Stimulated activated CD4-positive, alpha-beta T cell treated with anti-CD3 and anti-CD28 coated beads, Interleukin-12 subunit alpha, Interleukin-12 subunit beta, amount 100 ng/mL, for 4 hours (primary cell): ENCODE measurements around the gene STAC2.

Source experiments
- DNase-seq: peaks from one replicate; pipeline ENCODE4 v3.0.0-alpha.2; 2020

The STAC2 gene

GRCh38 chr17:39209317-39210092 is 16.2 kb downstream of the STAC2 start:
- peak; percentile 71 for DNase-seq

DNA sequence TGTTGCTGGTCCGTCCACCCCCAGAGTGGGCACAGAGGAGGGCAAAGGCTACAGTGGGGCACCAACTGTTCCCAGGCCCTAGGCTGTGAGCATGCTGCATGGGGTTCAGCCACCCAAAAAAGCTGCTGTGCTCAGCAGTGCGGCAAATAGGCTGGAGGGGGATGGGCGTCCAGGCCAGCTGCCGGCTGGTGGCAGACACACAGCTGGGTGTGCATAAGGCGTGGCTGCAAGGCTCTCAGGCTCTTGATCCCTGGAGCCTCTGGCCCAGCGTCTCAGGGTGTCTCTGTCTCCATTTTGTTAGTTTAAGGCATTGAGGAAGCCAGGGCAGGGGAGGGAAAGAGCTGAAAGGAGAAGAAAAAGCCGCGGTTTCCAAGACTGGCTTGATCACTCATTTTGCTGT is 16.9 kb downstream of the STAC2 start:
- no peak for DNase-seq

GRCh38 chr17:39208136-39208535 is 17.6 kb downstream of the STAC2 start:
- no peak for DNase-seq

DNA sequence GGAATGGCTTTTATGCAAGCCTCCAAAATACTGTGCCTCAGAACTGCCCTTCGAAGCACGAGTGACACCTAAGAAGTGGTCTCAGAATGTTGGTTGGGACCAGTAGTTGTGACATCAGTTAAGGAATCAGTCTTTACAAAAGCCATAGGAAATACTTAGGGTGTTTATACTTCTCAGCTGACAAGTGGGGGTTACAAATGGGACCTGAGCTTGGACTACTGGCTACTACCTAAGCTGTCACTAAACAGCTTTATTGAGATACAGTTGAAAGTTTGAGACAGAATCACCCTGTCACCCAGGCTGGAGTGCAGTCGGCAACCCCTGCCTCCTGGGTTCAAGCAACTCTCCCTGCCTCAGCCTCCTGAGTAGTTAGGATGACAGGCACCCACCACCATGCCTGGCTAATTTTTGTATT is 20.6 kb downstream of the STAC2 start:
- DNase-seq, result no peak

- DNase-seq, result no peak
Observed at GRCh38 chr17:39204245-39204644, 21.5 kb downstream of the STAC2 start.

- DNase-seq, result no peak
Observed at GRCh38 chr17:39200957-39201510, 24.7 kb downstream of the STAC2 start.

GRCh38 chr17:39200070-39200879 is 25.5 kb downstream of the STAC2 start, which contains the start of gene RPL19:
Gene RPL19, plus strand, starts transcription at chr17:39200283. Its CDS starts 62 bp downstream, at chr17:39200345.
- peak; percentile 74 for DNase-seq

DNA sequence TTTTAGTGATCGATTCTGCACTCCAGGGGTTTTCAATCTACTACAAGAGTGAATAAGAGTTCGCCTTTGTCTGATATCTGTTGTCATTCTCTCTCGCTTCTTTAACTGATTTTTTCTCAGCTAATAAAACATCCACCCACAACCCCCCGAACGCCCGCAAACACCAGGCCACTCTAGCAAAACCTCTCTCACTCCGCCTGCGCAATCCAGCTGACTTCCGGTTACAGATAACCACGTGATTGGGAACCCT is 26.0 kb downstream of the STAC2 start:
- DNase-seq, result peak; percentile 81

- no peak for DNase-seq
Observed at GRCh38 chr17:39198186-39198566, 27.6 kb downstream of the STAC2 start.

- DNase-seq, result peak; percentile 69
Observed at GRCh38 chr17:39197380-39198185, 28.2 kb downstream of the STAC2 start, which contains the start of gene CACNB1. Gene CACNB1, minus strand, starts transcription at chr17:39197669. Its CDS starts 174 bp downstream, at chr17:39197495.

GRCh38 chr17:39196808-39197291 is 28.9 kb downstream of the STAC2 start:
- no peak for DNase-seq

GRCh38 chr17:39196241-39196807 is 29.4 kb downstream of the STAC2 start:
- DNase-seq, result no peak

DNA sequence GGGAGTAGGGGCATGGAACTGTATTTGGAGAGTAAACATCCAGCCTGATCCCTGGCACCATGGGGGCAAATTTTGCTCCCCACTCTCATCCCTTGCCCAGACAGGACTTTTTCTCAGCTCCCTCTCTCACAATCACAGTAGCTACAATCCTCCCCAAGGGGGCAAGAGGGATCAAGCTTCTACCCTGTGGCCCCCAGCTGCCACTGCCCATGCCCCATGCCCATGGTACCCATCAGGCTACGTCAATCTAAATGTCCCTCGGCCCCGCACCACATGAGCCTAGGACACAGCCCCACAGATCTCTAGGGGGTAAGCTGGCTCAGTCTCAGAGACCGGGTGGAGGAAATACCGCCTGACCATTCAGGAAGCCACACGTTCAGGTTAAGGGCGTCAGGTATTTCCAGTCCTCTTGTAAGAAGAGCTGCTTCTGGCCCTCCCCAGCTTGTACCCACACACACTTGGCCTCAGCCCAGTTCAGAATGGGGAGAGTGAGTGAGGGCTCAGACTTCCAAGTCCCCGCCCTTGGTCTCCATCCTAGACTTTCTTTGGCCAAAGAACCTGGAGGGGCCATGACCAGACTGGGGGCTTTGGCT is 30.1 kb downstream of the STAC2 start:
- DNase-seq, result no peak

GRCh38 chr17:39194985-39195524 is 30.7 kb downstream of the STAC2 start:
- no peak for DNase-seq

DNA sequence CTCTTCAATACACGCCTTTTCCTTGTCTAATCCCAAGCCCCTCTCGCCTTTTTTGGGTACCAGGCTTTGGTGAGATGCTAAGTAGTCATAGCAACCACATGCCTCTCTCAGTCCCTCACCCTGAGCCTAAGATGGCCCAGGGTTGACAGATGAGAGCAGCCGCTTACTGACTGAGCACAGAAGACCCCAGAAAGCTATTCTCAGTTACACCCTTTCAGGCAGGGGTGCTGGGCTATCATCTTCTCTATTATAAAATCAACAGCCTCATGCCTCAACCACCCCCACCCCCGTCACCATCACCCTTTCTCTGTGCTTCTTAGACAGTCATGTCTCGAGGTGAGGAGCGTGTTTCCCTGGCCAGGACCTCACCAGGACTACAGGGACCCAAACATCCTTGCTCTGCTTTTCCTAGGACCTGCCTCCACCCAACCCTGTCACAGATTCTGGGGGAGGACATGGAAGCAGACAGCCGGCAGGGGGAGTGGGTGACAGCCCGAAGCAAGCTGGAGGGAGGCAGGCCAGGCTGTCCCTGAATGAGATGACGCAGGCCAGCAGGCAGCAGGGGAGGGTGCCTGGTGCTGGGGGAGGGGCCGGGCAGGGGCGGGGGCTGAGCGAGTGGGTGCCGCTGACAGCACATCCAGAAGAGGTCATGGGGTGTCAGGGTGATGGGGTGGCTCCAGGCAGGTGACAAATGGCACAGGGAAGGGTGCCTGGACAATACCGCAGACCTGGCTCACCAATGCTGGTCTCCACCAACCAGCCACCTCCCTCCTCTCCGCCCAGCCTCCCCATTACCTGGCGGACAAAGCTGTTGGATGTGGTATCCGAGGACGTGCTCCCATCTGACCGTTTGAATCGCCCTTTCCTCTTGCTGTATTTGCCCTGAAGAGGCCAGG is 31.4 kb downstream of the STAC2 start:
- no peak for DNase-seq

DNA sequence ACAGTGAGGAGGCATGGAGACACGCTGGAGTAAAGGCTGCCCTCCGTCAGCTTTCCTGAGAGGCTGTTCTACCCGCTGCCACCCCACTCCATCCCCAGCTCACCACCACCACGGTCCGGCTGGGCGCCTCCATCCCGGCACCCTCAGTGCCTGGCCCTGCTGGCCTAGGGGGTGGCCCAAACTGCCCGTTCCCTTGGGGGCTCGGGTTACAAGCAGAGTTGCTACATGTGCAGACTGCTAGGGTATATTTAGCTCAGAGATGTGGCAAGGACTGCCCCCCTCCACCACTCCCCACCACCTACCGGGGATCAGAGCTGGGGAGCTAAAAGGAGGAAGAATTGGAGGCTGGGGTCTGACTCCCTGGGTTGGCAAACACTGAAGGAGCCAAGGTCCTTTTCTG is 32.4 kb downstream of the STAC2 start:
- no peak for DNase-seq

DNA sequence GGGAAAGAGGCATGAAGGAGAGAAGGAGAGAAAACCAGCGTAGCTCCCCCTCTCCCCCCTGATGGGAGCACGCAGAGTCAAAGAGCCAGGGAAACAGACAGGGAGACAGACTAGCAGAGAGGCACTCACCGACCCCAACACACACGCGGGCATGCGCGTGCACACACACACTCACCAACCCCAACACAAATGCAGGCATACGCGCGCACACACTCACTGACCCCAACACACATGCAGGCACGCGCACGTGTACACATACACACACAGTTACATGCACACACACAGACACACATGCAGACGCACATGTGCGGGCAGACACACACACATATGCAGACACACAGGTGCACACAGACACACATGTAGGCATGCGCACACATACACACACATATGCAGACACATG is 32.8 kb downstream of the STAC2 start:
- DNase-seq, result no peak

DNA sequence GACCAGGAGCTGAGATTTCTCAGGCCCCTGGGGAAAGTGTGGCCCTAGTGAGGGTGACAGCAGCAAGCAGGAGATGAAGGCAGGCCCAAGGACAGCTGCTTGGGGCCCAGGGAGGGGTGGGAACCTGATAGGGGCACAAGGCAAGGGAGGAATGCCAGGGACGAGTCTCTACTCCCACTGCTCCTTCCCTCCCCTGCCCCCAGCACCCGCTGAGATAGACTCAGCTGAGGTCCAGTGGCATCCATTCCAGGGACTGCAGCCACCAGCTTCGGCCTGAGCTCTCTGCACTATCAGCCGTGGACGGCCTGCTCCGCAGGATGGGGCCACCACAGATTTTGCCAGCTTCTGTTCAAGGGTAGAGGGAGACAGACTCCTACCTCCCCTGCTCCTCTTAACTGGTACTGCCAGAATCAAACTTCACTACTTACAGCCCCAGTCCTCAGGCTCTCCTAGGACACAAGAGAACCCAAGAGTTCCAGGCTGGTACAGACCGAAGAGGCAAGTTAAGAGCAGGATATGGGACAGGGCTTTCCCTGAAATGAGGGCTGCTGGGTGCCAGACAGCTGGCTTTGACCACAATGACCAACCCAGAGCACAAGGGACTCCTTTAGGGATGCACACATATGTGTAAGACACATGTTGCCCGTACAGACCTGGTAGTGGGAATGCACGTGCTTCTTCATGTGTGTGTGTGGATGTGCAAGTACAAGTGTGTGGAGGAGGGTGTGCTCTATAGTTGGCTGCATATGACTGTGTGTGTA is 33.8 kb downstream of the STAC2 start:
- no peak for DNase-seq

DNA sequence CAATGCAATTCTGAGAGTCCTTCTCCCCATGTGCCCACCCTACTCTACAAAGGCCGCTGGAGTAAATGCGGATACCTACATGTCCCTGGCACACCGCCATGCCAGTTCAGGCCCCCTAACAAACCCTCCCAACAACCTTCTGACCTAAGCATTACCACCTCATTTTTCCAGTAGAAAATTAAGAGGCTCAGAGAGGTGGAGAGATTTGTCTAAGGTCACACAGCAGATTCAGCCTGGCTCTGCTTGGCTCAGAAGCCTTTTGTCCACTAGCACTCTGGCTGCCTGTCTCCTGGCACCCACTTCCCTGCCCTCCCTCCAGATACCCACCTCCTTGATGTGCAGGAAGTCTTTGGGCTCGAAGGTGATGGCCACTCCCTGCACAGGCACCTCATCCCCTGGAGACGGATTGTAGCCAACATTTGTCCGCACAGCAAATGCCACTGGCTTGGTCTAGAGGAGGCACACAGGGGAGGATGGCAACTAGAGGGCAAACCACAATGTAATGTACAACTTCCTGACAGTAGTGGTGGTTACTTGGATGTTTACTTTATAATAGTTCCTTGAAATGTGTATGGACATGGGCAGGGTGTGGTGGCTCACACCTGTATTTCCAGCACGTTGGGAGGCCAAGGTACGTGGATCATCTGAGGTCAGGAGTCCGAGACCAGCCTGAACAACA is 38.5 kb downstream of the STAC2 start:
- no peak for DNase-seq
